Renal cortex interstitium (tissue), 15 donors: ENCODE measurements around the gene SPATA31C2. TPM values are rescaled to one million over a fixed set of nuclear protein-coding genes. Genes with fewer than 3 reads are reported as not detected.
A peak's percentile ranks its signal among the peaks of the same experiment; 100 is the strongest.
"Not testable (repeated sequence)": the region's sequence is repeated elsewhere in the genome, so short reads cannot be mapped to it uniquely, and the experiment has no call there.

Experiments used
- DNase-seq, 11 donors: peaks; one replicate each; pipeline ENCODE4 v3.0.0-alpha.2; 2013; ENCODE audit warnings: low read depth in 9 of 11, low spot score in 4 of 11; ENCODE audit errors: extremely low read depth in 1 of 11
- long read RNA-seq, 16 experiments: transcript quantifications; one replicate each; lab custom pipeline, GENCODE V29; 2026
- polyA plus RNA-seq, 3 donors: library from polyadenylated mRNA; unstranded; fragments of 120-200 nt; gene quantifications; one replicate each; pipeline ENCODE4 v1.2.1, GENCODE V29; 2013; ENCODE audit not compliant: insufficient read length in 3 of 3

The SPATA31C2 gene
- under 1 TPM; 0.59 to 0.63 (median 0.61) TPM for polyA plus RNA-seq
- long read RNA-seq, donor 1 = 0 reads
- long read RNA-seq, donor 2 = 0 reads
- long read RNA-seq, donor 3 = 0 reads
- long read RNA-seq, donor 4 = 0 reads
- long read RNA-seq, donor 5 = 0 reads
- long read RNA-seq, donor 6 = 0 reads
- long read RNA-seq, donor 7 = 0 reads
- long read RNA-seq, donor 8 = 0 reads
- long read RNA-seq, donor 9 = 0 reads
- long read RNA-seq, donor 10 = 0 reads
- long read RNA-seq, donor 11 = 0 reads
- long read RNA-seq, donor 12 = 0 reads
- long read RNA-seq, donor 13 = 0 reads
- long read RNA-seq, donor 14 = 0 reads
- long read RNA-seq, donor 15 = 0 reads
- long read RNA-seq, donor 16 = 0 reads

GRCh38 chr9:88138375-88138774, at the start of gene SPATA31C2:
Gene SPATA31C2 (minus strand): TSS chr9:88138475. CDS start chr9:88138446, 29 bp downstream.
- DNase-seq = not testable (repeated sequence)

GRCh38 chr9:88187631-88188030, 49.4 kb upstream of the SPATA31C2 start:
- no peak for DNase-seq

- no peak for DNase-seq
Measured at GRCh38 chr9:88186495-88187110, 48.3 kb upstream of the SPATA31C2 start.

- no peak for DNase-seq
Measured at GRCh38 chr9:88184976-88185375, 46.7 kb upstream of the SPATA31C2 start.

DNA sequence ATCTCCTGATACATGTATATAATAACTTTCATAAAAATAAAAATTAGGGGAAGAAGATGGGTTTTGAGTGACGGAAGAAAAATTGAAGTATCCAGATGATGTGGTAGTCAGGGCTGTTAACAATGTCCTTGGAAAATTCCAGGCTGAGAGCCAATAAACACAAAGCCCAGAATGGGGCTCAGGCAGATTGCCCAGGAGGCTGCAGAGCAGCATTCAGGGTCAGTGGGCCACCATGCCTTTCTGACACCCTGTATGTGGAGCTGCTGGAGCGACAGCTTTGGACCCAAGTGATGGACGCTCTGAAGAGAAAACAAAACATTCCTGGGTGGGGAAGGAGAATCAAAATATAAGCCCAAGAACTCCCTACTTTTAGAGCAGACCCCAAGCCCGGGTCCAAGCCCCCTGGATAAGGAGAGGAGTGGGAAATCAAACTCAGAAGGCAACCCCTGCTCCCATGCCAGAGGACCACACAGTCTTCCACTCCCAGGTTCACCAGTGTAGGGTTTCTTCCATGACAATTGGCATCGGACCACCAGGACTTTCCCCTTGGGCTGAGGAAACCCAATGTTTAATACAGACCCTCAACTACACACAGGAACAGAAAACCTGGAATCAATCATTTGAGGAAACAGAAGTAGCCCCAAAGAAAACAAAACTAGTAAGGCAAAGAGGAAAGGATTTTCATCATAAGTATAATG, 45.7 kb upstream of the SPATA31C2 start:
- DNase-seq = no peak

DNA sequence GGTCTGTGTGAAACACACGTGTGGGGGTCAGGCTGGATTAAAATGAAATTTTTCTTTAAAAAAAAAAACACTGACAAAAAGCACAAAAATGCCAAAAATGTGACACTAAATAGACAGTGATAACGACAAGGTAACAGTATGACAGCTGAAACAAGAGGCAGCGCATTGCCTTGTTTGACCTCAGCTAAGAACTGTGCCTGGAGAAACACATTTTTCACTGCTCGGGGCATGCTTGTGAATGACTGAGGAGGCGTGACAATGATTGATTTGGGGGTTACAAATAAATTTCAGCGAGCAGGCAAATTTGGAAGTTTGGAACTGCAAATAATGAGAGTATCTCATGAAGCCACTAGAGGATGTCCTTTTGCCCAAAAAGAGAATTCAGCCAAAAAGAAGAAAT, 44.2 kb upstream of the SPATA31C2 start:
- DNase-seq = no peak

DNA sequence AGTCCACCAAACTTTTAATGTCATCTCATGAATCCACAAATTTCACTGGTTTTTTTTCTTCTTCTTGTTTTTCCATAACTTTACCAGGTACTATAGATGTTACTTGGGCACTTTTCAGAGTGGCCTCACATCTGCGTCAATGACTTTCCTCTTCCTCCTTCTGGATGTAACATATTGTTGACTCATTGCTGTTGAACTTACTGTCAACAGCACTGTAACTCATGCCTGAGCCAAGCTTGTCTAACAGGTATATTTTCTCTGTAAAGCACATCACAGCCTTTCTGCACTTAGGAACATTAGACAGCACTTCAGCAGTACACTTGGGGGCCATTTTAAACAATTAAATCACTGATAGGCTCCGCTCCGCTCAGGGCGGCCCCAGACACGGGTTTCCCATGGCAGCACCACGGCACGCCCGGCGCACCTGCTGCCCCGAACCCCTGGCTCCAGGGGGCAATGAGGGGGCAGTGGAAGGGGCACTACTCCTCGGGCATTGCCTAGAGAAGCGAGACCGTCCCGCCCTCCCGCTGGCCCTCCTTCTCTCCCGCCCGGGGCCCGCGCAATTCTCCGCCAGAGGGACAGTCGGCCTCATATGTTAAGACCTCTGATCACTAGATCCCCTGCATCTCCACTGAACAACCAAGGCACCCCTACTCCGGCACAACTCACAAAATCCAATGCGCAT, 41.9 kb upstream of the SPATA31C2 start:
- DNase-seq = no peak

- no peak for DNase-seq
Measured at GRCh38 chr9:88179062-88179521, 40.8 kb upstream of the SPATA31C2 start.

GRCh38 chr9:88178641-88179040, 40.4 kb upstream of the SPATA31C2 start:
- DNase-seq = no peak

DNA sequence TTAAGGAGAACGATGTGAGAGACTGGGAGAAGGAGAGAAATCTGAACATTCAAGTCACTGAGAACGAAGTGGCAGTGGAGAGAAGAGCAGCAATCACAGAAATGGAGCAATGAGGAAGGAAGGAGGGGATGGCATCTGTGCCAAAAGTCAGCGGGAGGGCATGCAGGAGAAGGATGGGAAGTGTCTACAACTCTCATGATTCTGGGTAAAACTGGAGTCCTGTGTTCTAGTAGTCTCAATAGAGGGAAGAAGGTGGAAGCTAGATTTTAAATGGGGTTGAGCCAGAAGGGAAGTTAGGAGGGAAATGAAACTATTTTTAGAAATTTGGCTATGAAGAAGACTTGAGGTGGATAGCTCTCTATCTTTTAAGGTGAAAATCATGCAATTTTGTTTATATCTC, 39.1 kb upstream of the SPATA31C2 start:
- no peak for DNase-seq

- DNase-seq = no peak
Measured at GRCh38 chr9:88174324-88174723, 36.0 kb upstream of the SPATA31C2 start.

GRCh38 chr9:88173378-88173999, 35.2 kb upstream of the SPATA31C2 start:
- no peak for DNase-seq

DNA sequence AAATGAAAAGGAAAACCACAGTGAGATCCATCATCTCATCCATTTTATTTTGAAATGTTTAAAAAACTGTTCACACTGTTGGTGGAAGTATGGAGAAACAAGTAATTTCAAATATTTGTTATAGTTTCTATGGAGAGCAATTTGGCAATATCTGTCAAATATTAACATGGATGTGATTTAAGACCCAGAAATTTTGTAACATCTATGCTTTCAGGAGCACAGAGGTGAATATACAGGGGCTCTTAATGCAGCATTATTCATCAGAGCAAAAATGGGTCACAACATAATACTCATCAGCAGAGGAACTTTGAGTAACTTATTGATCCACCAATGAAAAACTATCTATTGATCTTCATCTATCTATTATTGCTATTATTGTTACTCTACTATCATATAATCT, 31.4 kb upstream of the SPATA31C2 start:
- no peak for DNase-seq

GRCh38 chr9:88168564-88168963, 30.3 kb upstream of the SPATA31C2 start:
- no peak for DNase-seq

DNA sequence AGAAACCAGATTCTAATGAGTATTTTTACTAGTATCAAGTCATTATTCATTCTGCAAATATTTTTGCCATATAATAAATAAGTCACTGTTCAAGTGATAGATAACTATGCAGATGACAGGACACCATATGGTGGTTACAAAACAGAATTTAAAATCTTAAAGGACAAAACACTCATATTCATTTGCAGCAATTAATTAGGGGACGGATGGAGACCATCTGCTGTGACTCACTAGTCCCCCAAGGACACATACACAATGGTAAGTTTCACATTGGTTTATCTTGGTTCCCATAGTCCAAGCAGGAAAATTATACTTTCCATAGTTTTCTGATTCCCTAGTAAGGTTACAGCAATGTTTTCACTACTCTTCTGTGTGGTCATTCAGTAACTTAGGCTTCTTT, 28.4 kb upstream of the SPATA31C2 start:
- peak in 3 of 11 donors; percentile 46 to 51 (median 47) for DNase-seq

GRCh38 chr9:88164850-88165249, 26.6 kb upstream of the SPATA31C2 start:
- DNase-seq = no peak

- DNase-seq = no peak
Measured at GRCh38 chr9:88161144-88161543, 22.9 kb upstream of the SPATA31C2 start.

- DNase-seq = no peak
Measured at GRCh38 chr9:88143957-88144625, 5.8 kb upstream of the SPATA31C2 start.

DNA sequence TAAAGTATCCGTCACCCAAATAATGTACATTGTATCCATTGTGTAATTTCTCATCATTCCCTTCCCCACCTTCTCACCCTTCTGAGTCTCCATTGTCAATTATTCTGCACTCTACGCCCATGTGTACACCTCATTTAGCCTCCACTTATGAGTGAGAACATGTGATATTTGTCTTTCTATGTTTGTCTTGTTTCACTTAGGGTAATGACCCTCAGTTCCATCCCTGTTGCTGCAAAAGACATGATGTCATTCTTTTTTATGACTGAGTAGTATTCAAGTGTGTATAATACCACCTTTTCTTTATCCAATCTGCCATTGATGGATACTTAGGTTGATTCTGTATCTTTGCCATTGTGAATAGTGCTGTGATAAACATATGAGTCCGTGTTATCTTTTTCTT, 4.9 kb upstream of the SPATA31C2 start:
- DNase-seq = no peak
